ENCODE results near the gene VPS39.

- TF ChIP-seq CREB1 (IDR thresholded peaks at IDR 0.05) (no peak), HDAC6 (IDR thresholded peaks at IDR 0.05; ENCODE audit: low read depth, low read length) (no peak), CTCF (IDR thresholded peaks at IDR 0.05; ENCODE audit: control extremely low read depth in 1 of 3, insufficient read depth in 1 of 3, low read depth in 1 of 3, low read length in 3 of 3) (no peak), ATF3 (IDR thresholded peaks at IDR 0.05; ENCODE audit: insufficient read depth, low read depth, low read length) (no peak), EP300 (IDR thresholded peaks at IDR 0.05; ENCODE audit: borderline replicate concordance in 1 of 2, low read depth in 2 of 2, low read length in 2 of 2) (no peak), EZH2 (IDR thresholded peaks at IDR 0.05; ENCODE audit: low read depth, low read length, severe bottlenecking) (no peak), POLR2A (IDR thresholded peaks at IDR 0.05; ENCODE audit: control extremely low read depth in 1 of 2, low read depth in 2 of 2, low read length in 2 of 2) (no peak)
Measured at GRCh38 chr15:42141795-42142667, 66.1 kb downstream of the VPS39 start.
